ELR (cell line): ENCODE data around the gene PPP5C.
"Not testable (repeated sequence)": the region's sequence is repeated elsewhere in the genome, so short reads cannot be mapped to it uniquely, and the experiment has no call there.

Source experiments
- DNase-seq: peaks from one replicate; pipeline ENCODE4 v3.0.0-alpha.2; 2015; ENCODE audit warnings: low read depth

Gene PPP5C

GRCh38 chr19:46409191-46409590 is 62.3 kb downstream of the PPP5C start:
- DNase-seq: no peak

GRCh38 chr19:46410205-46411087 is 63.6 kb downstream of the PPP5C start:
- no peak for DNase-seq

GRCh38 chr19:46411088-46411924 is 64.4 kb downstream of the PPP5C start:
- DNase-seq: no peak

GRCh38 chr19:46411925-46412649 is 65.2 kb downstream of the PPP5C start:
- no peak for DNase-seq

GRCh38 chr19:46412650-46413261 is 65.9 kb downstream of the PPP5C start:
- no peak for DNase-seq

- DNase-seq: peak; percentile 61
Measured at GRCh38 chr19:46413262-46414031, 66.6 kb downstream of the PPP5C start, which contains the start of gene CCDC8. TSS of gene CCDC8 (minus strand) at chr19:46413564. CDS start at chr19:46412810, 754 bp downstream.

- DNase-seq: not testable (repeated sequence)
Measured at GRCh38 chr19:46414899-46415298, 68.0 kb downstream of the PPP5C start.

GRCh38 chr19:46415804-46416709 is 69.2 kb downstream of the PPP5C start:
- peak; percentile 78 for DNase-seq

- no peak for DNase-seq
Measured at GRCh38 chr19:46420056-46420455, 73.2 kb downstream of the PPP5C start.

- no peak for DNase-seq
Measured at GRCh38 chr19:46422344-46422743, 75.5 kb downstream of the PPP5C start.

GRCh38 chr19:46423188-46423587 is 76.3 kb downstream of the PPP5C start:
- no peak for DNase-seq

GRCh38 chr19:46426035-46426505 is 79.2 kb downstream of the PPP5C start:
- DNase-seq: peak; percentile 35

GRCh38 chr19:46426506-46427162 is 79.7 kb downstream of the PPP5C start:
- DNase-seq: peak; percentile 77

- no peak for DNase-seq
Measured at GRCh38 chr19:46427518-46428045, 80.7 kb downstream of the PPP5C start.

GRCh38 chr19:46428239-46429135 is 81.6 kb downstream of the PPP5C start, which contains the start of gene PNMA8C:
TSS of gene PNMA8C (minus strand) at chr19:46428936. CDS start at chr19:46428359, 577 bp downstream.
- DNase-seq: peak; percentile 54

GRCh38 chr19:46429999-46430398 is 83.1 kb downstream of the PPP5C start:
- no peak for DNase-seq

- DNase-seq: no peak
Measured at GRCh38 chr19:46431824-46432223, 84.9 kb downstream of the PPP5C start.

- DNase-seq: not testable (repeated sequence)
Measured at GRCh38 chr19:46433470-46433869, 86.6 kb downstream of the PPP5C start.
